ENCODE measurements around the gene NF1. TPM values are rescaled to one million over a fixed set of nuclear protein-coding genes. Genes with fewer than 3 reads are reported as not detected.

NF1 gene
- total and polyA plus RNA-seq, 2 of the 13 experiments (the other 11 are each of a cell fraction or from before 2014, with no cell fraction given): 21.5 to 26.5 TPM

DNA sequence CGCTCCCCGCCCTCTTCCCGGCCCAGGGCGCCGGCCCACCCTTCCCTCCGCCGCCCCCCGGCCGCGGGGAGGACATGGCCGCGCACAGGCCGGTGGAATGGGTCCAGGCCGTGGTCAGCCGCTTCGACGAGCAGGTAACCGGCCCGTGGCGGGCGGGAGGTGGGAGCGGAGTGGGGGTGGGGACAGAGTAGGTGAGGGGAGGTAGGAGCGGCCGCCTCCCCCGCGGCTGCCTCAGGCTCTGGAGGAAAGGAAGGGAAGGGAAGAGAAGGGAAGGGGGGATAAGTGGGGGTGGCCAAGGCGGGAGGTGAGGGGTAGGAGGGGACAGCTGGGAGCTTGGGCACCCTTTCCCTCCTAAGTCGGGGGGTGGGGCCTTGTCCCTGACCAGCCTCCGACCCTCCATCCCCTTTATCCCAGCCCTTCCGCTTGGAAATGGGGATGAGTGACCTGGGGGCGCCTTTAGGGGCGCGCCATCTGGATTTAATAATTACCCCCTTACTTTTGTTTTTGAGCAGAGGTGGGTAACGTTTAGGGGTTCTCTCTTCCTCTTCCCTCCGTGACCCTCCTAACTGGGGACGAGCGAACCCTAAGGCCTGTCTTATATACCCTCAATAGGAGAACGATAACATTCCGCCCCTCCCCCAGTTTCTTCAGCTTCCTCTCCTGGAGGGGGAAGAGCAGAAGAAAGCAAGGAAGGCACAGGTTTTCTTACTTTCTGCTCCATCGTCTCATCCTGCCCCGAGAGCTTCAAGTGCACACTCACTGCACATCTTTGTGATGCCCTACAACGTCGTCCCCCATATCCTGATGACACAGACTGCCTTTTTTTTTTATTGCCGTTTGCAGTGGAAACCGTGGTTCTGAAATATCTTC lies 694 bp downstream of the NF1 start (continued):
- TF ChIP-seq ZFP36L2 (CRISPR knock-in tag; IDR thresholded peaks at IDR 0.05): no peak
- no peak for TF ChIP-seq CEBPZ (IDR thresholded peaks at IDR 0.05; ENCODE audit: low read length)
- peak; percentile 34; the same call in 1 of the 2 replicates for TF ChIP-seq PITX1 (CRISPR knock-in tag; IDR thresholded peaks at IDR 0.05)
- no peak for TF ChIP-seq CHD2 (IDR thresholded peaks at IDR 0.05; ENCODE audit: low read depth, low read length)
- no peak for TF ChIP-seq SMARCE1 (IDR thresholded peaks at IDR 0.05; ENCODE audit: borderline replicate concordance)
- TF ChIP-seq, protein P1, sequence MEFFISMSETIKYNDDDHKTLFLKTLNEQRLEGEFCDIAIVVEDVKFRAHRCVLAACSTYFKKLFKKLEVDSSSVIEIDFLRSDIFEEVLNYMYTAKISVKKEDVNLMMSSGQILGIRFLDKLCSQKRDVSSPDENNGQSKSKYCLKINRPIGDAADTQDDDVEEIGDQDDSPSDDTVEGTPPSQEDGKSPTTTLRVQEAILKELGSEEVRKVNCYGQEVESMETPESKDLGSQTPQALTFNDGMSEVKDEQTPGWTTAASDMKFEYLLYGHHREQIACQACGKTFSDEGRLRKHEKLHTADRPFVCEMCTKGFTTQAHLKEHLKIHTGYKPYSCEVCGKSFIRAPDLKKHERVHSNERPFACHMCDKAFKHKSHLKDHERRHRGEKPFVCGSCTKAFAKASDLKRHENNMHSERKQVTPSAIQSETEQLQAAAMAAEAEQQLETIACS (CRISPR knock-in tag; IDR thresholded peaks at IDR 0.05): no peak
- TF ChIP-seq KDM5B (CRISPR knock-in tag; IDR thresholded peaks at IDR 0.05; ENCODE audit: borderline replicate concordance): peak; percentile 34; the same call in 1 of the 2 replicates
- TF ChIP-seq SNAPC5 (CRISPR knock-in tag; IDR thresholded peaks at IDR 0.05; ENCODE audit: borderline replicate concordance): no peak
- peak; percentile 27; the same call in 1 of the 2 replicates for TF ChIP-seq KAT7 (CRISPR knock-in tag; IDR thresholded peaks at IDR 0.05; ENCODE audit: borderline replicate concordance)
- no peak for TF ChIP-seq ZNF776 (CRISPR knock-in tag; IDR thresholded peaks at IDR 0.05)
- TF ChIP-seq, protein P2, sequence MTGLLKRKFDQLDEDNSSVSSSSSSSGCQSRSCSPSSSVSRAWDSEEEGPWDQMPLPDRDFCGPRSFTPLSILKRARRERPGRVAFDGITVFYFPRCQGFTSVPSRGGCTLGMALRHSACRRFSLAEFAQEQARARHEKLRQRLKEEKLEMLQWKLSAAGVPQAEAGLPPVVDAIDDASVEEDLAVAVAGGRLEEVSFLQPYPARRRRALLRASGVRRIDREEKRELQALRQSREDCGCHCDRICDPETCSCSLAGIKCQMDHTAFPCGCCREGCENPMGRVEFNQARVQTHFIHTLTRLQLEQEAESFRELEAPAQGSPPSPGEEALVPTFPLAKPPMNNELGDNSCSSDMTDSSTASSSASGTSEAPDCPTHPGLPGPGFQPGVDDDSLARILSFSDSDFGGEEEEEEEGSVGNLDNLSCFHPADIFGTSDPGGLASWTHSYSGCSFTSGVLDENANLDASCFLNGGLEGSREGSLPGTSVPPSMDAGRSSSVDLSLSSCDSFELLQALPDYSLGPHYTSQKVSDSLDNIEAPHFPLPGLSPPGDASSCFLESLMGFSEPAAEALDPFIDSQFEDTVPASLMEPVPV (CRISPR knock-in tag; IDR thresholded peaks at IDR 0.05): no peak
- 0 out of 2 replicates have a peak, but pooled peaks have one; percentile 39 for TF ChIP-seq MTA1 (CRISPR knock-in tag; IDR thresholded peaks at IDR 0.05; ENCODE audit: borderline replicate concordance)
- no peak for TF ChIP-seq ZNF749 (CRISPR knock-in tag; IDR thresholded peaks at IDR 0.05; ENCODE audit: borderline replicate concordance)
- TF ChIP-seq ZNF777 (CRISPR knock-in tag; IDR thresholded peaks at IDR 0.05): no peak
- no peak for TF ChIP-seq ZNF703 (CRISPR knock-in tag; IDR thresholded peaks at IDR 0.05; ENCODE audit: borderline replicate concordance)
- TF ChIP-seq ZMAT3 (CRISPR knock-in tag; conservative IDR thresholded peaks at IDR 0.05): no peak
- TF ChIP-seq IKZF4 (CRISPR knock-in tag; IDR thresholded peaks at IDR 0.05; ENCODE audit: borderline replicate concordance, low read depth, not compliant biosample characterization): no peak
- TF ChIP-seq KLF15 (CRISPR knock-in tag; IDR thresholded peaks at IDR 0.05; ENCODE audit: borderline replicate concordance): no peak
- 0 out of 2 replicates have a peak, but pooled peaks have one; percentile 46 for TF ChIP-seq ZNF572 (CRISPR knock-in tag; IDR thresholded peaks at IDR 0.05)
- TF ChIP-seq BATF2 (CRISPR knock-in tag; IDR thresholded peaks at IDR 0.05): no peak
- TF ChIP-seq ZZZ3 (CRISPR knock-in tag; IDR thresholded peaks at IDR 0.05; ENCODE audit: borderline replicate concordance): no peak
- no peak; the same call in 1 of the 2 replicates for TF ChIP-seq SPEN (CRISPR knock-in tag; IDR thresholded peaks at IDR 0.05; ENCODE audit: low read depth)
